ENCODE data around the gene ST7L.
"Not testable (repeated sequence)": the region's sequence is repeated elsewhere in the genome, so short reads cannot be mapped to it uniquely, and the experiment has no call there.

The ST7L gene

GRCh38 chr1:112496290-112496689, 122.7 kb downstream of the ST7L start:
- no peak for TF ChIP-seq CTCF (IDR thresholded peaks at IDR 0.05; ENCODE audit: control insufficient read depth, extremely low read depth, insufficient read depth)
- DNase-seq (ENCODE audit: low read depth): no peak
- H3K4me3 ChIP-seq (ENCODE audit: low read depth, low read length): no peak overlapping the region

DNA sequence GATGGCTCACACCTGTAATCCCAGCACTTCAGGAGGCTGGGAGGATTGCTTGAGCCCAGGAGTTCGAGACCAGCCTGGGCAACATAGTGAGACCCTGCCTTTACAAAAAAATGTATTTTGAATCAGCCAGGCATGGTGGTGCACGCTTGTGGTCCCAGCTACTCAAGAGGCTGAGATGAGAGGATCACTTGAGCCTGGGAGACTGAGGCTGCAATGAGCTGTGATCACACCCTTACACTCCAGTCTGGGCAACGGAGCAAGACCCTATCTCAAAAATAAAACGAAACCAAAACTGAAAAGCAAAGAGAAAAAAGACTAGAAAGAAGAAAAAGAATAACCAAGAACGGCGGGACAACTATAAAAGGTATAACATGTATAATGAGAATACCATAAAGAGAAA, 125.6 kb downstream of the ST7L start:
- H3K4me3 ChIP-seq (ENCODE audit: low read depth, low read length): no peak overlapping the region
- no peak for TF ChIP-seq CTCF (IDR thresholded peaks at IDR 0.05; ENCODE audit: control insufficient read depth, extremely low read depth, insufficient read depth)
- no peak for DNase-seq (ENCODE audit: low read depth)

DNA sequence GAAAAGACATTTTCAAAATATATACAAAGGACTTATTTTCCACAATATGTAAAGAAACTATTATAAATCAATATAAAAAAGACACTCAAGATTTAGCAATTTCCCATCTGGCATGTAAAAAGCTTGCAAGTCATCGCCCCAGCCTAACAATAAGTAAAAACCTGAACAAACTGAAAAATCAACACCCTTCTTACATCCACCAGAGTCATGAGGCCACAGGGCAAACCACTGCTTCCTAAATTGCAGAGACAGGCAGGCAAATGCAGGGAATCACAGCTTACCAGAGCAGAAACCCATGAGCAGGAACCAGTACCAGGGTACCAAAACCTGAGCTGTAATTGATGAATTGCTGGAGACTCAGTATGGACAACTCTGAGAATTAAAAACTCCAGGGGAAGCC, 126.9 kb downstream of the ST7L start:
- H3K4me3 ChIP-seq (ENCODE audit: low read depth, low read length): no peak overlapping the region
- no peak for TF ChIP-seq CTCF (IDR thresholded peaks at IDR 0.05; ENCODE audit: control insufficient read depth, extremely low read depth, insufficient read depth)
- DNase-seq (ENCODE audit: low read depth): no peak

DNA sequence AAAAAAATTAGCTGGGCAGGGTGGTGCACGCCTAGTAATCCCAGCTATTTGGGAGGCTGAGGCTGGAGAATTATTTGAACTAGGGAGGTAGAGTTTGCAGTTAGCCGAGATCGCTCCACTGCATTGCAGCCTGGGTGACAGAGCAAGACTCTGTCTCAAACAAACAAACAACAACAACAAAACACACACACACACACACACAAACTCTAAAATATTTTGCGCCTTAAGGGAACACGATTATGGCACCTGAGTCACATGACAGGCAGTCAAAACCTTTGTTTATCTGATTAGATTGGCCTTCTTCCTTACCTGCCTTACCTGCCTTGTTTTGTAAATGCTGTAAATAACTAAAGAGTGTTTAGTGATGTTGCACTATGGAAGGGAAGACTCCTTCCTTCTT, 130.8 kb downstream of the ST7L start:
- H3K4me3 ChIP-seq (ENCODE audit: low read depth, low read length): no peak overlapping the region
- no peak for DNase-seq (ENCODE audit: low read depth)
- TF ChIP-seq CTCF (IDR thresholded peaks at IDR 0.05; ENCODE audit: control insufficient read depth, extremely low read depth, insufficient read depth): no peak

GRCh38 chr1:112487686-112488085, 131.3 kb downstream of the ST7L start:
- DNase-seq (ENCODE audit: low read depth); H3K4me3 ChIP-seq (ENCODE audit: low read depth, low read length): not testable (repeated sequence)

- not testable (repeated sequence) for H3K4me3 ChIP-seq (ENCODE audit: low read depth, low read length); DNase-seq (ENCODE audit: low read depth)
These were observed 132.9 kb downstream of the ST7L start for GRCh38 chr1:112486063-112486462.

- no peak for DNase-seq (ENCODE audit: low read depth)
- H3K4me3 ChIP-seq (ENCODE audit: low read depth, low read length): no peak overlapping the region
- no peak for TF ChIP-seq CTCF (IDR thresholded peaks at IDR 0.05; ENCODE audit: control insufficient read depth, extremely low read depth, insufficient read depth)
These were observed 140.6 kb downstream of the ST7L start for GRCh38 chr1:112478314-112478713.

- no peak for TF ChIP-seq CTCF (IDR thresholded peaks at IDR 0.05; ENCODE audit: control insufficient read depth, extremely low read depth, insufficient read depth)
- H3K4me3 ChIP-seq (ENCODE audit: low read depth, low read length): no peak overlapping the region
- no peak for DNase-seq (ENCODE audit: low read depth)
These were observed 141.4 kb downstream of the ST7L start for GRCh38 chr1:112477550-112477949.

Data from LNCaP clone FGC (cell line).